Measurements from ENCODE around the gene MAPKAPK5. TPM values are rescaled to one million over a fixed set of nuclear protein-coding genes. Genes with fewer than 3 reads are reported as not detected.
A peak's percentile ranks its signal among the peaks of the same experiment; 100 is the strongest.

The MAPKAPK5 gene
- polyA plus RNA-seq (2013, experiment 1 of 2) = 48.4 TPM
- 38.0 TPM for polyA plus RNA-seq (2013, experiment 2 of 2)

GRCh38 chr12:111841750-111842555 lies at the start of gene MAPKAPK5:
Gene MAPKAPK5 (plus strand): TSS chr12:111842228. CDS start chr12:111842734, 506 bp downstream.
- peaks cover 10% of the 10 kb centered on the region for H3K4me1 ChIP-seq (ENCODE audit: control insufficient read depth, insufficient read depth, low read length, poor library complexity, severe bottlenecking)
- H3K4me3 ChIP-seq (ENCODE audit: extremely low read depth, insufficient read depth, low read length, poor library complexity, severe bottlenecking) = peak within 1 kb of the TSS; percentile 97
- peaks cover 47% of the 10 kb centered on the region for H3K36me3 ChIP-seq (ENCODE audit: control insufficient read depth, insufficient read depth, low read length)
- H3K9me3 ChIP-seq (ENCODE audit: control insufficient read depth, low read length) = no peaks in the 10 kb centered on the region
- WGBS, 2 experiments (ENCODE audit: insufficient coverage in 2 of 2) = 0% methylated on average over 71 to 81 of the region's 84 CpGs
- peak within 1 kb of the TSS; percentile 98 for H3K27ac ChIP-seq (ENCODE audit: low read depth, low read length, severe bottlenecking)

- Histone ChIP-seq H3K9me3 (ENCODE audit: control insufficient read depth, low read length) (no peaks in the 10 kb centered on the region), H3K4me1 (ENCODE audit: control insufficient read depth, insufficient read depth, low read length, poor library complexity, severe bottlenecking) (no peaks in the 10 kb centered on the region), H3K4me3 (ENCODE audit: extremely low read depth, insufficient read depth, low read length, poor library complexity, severe bottlenecking) (no peak overlapping the region), H3K36me3 (ENCODE audit: control insufficient read depth, insufficient read depth, low read length) (peaks cover 81% of the 10 kb centered on the region), H3K27ac (ENCODE audit: low read depth, low read length, severe bottlenecking) (no peak overlapping the region)
- WGBS, 2 experiments (ENCODE audit: insufficient coverage in 2 of 2) = no CpG with 5 or more reads among the region's 3 CpGs
These were observed 49.2 kb upstream of the MAPKAPK5 start for GRCh38 chr12:111792856-111793235.

- 96% methylated on average over 3 to 4 of the region's 4 CpGs for WGBS, 2 experiments (ENCODE audit: insufficient coverage in 2 of 2)
- H3K36me3 ChIP-seq (ENCODE audit: control insufficient read depth, insufficient read depth, low read length) = peaks cover 75% of the 10 kb centered on the region
- H3K4me1 ChIP-seq (ENCODE audit: control insufficient read depth, insufficient read depth, low read length, poor library complexity, severe bottlenecking) = no peaks in the 10 kb centered on the region
- H3K27ac ChIP-seq (ENCODE audit: low read depth, low read length, severe bottlenecking) = no peak overlapping the region
- no peaks in the 10 kb centered on the region for H3K9me3 ChIP-seq (ENCODE audit: control insufficient read depth, low read length)
- H3K4me3 ChIP-seq (ENCODE audit: extremely low read depth, insufficient read depth, low read length, poor library complexity, severe bottlenecking) = no peak overlapping the region
These were observed 43.8 kb upstream of the MAPKAPK5 start for GRCh38 chr12:111798182-111798581.

- Histone ChIP-seq H3K36me3 (ENCODE audit: control insufficient read depth, insufficient read depth, low read length) (peaks cover 76% of the 10 kb centered on the region), H3K4me3 (ENCODE audit: extremely low read depth, insufficient read depth, low read length, poor library complexity, severe bottlenecking) (no peak overlapping the region), H3K9me3 (ENCODE audit: control insufficient read depth, low read length) (no peaks in the 10 kb centered on the region), H3K27ac (ENCODE audit: low read depth, low read length, severe bottlenecking) (no peak overlapping the region), H3K4me1 (ENCODE audit: control insufficient read depth, insufficient read depth, low read length, poor library complexity, severe bottlenecking) (no peaks in the 10 kb centered on the region)
- WGBS, 2 experiments (ENCODE audit: insufficient coverage in 2 of 2) = 98% methylated on average over 8 of the region's 9 CpGs
These were observed 42.3 kb upstream of the MAPKAPK5 start for GRCh38 chr12:111799758-111800157.

- Histone ChIP-seq H3K4me3 (ENCODE audit: extremely low read depth, insufficient read depth, low read length, poor library complexity, severe bottlenecking) (no peak overlapping the region), H3K27ac (ENCODE audit: low read depth, low read length, severe bottlenecking) (no peak overlapping the region), H3K4me1 (ENCODE audit: control insufficient read depth, insufficient read depth, low read length, poor library complexity, severe bottlenecking) (no peaks in the 10 kb centered on the region), H3K9me3 (ENCODE audit: control insufficient read depth, low read length) (no peaks in the 10 kb centered on the region), H3K36me3 (ENCODE audit: control insufficient read depth, insufficient read depth, low read length) (peaks cover 77% of the 10 kb centered on the region)
- 91 to 100% methylated on average over 2 to 4 of the region's 6 CpGs for WGBS, 2 experiments (ENCODE audit: insufficient coverage in 2 of 2)
These were observed 38.9 kb upstream of the MAPKAPK5 start for GRCh38 chr12:111803038-111803626.

GRCh38 chr12:111803851-111804250 lies 38.2 kb upstream of the MAPKAPK5 start:
- H3K9me3 ChIP-seq (ENCODE audit: control insufficient read depth, low read length) = no peaks in the 10 kb centered on the region
- no peak overlapping the region for H3K27ac ChIP-seq (ENCODE audit: low read depth, low read length, severe bottlenecking)
- 100% methylated on average over 2 to 6 of the region's 8 CpGs for WGBS, 2 experiments (ENCODE audit: insufficient coverage in 2 of 2)
- H3K36me3 ChIP-seq (ENCODE audit: control insufficient read depth, insufficient read depth, low read length) = peaks cover 73% of the 10 kb centered on the region
- no peak overlapping the region for H3K4me3 ChIP-seq (ENCODE audit: extremely low read depth, insufficient read depth, low read length, poor library complexity, severe bottlenecking)
- H3K4me1 ChIP-seq (ENCODE audit: control insufficient read depth, insufficient read depth, low read length, poor library complexity, severe bottlenecking) = no peaks in the 10 kb centered on the region

- H3K4me1 ChIP-seq (ENCODE audit: control insufficient read depth, insufficient read depth, low read length, poor library complexity, severe bottlenecking) = no peaks in the 10 kb centered on the region
- no peak overlapping the region for H3K4me3 ChIP-seq (ENCODE audit: extremely low read depth, insufficient read depth, low read length, poor library complexity, severe bottlenecking)
- no peak overlapping the region for H3K27ac ChIP-seq (ENCODE audit: low read depth, low read length, severe bottlenecking)
- H3K9me3 ChIP-seq (ENCODE audit: control insufficient read depth, low read length) = no peaks in the 10 kb centered on the region
- WGBS, 2 experiments (ENCODE audit: insufficient coverage in 2 of 2) = 96 to 97% methylated on average over 3 of the region's 4 CpGs
- H3K36me3 ChIP-seq (ENCODE audit: control insufficient read depth, insufficient read depth, low read length) = peaks cover 73% of the 10 kb centered on the region
These were observed 35.7 kb upstream of the MAPKAPK5 start for GRCh38 chr12:111806304-111806703.

GRCh38 chr12:111807232-111807631 lies 34.8 kb upstream of the MAPKAPK5 start:
- H3K9me3 ChIP-seq (ENCODE audit: control insufficient read depth, low read length) = no peaks in the 10 kb centered on the region
- WGBS, 2 experiments (ENCODE audit: insufficient coverage in 2 of 2) = 94 to 99% methylated on average over 4 to 6 of the region's 7 CpGs
- H3K27ac ChIP-seq (ENCODE audit: low read depth, low read length, severe bottlenecking) = peak overlapping the region; percentile 10
- H3K4me3 ChIP-seq (ENCODE audit: extremely low read depth, insufficient read depth, low read length, poor library complexity, severe bottlenecking) = no peak overlapping the region
- peaks cover 65% of the 10 kb centered on the region for H3K36me3 ChIP-seq (ENCODE audit: control insufficient read depth, insufficient read depth, low read length)
- H3K4me1 ChIP-seq (ENCODE audit: control insufficient read depth, insufficient read depth, low read length, poor library complexity, severe bottlenecking) = no peaks in the 10 kb centered on the region

GRCh38 chr12:111812881-111813741 lies 28.9 kb upstream of the MAPKAPK5 start:
- Histone ChIP-seq H3K36me3 (ENCODE audit: control insufficient read depth, insufficient read depth, low read length) (peaks cover 25% of the 10 kb centered on the region), H3K27ac (ENCODE audit: low read depth, low read length, severe bottlenecking) (peak overlapping the region; percentile 36), H3K4me1 (ENCODE audit: control insufficient read depth, insufficient read depth, low read length, poor library complexity, severe bottlenecking) (no peaks in the 10 kb centered on the region), H3K4me3 (ENCODE audit: extremely low read depth, insufficient read depth, low read length, poor library complexity, severe bottlenecking) (no peak overlapping the region), H3K9me3 (ENCODE audit: control insufficient read depth, low read length) (no peaks in the 10 kb centered on the region)
- 33 to 41% methylated on average over 6 to 12 of the region's 13 CpGs for WGBS, 2 experiments (ENCODE audit: insufficient coverage in 2 of 2)

- Histone ChIP-seq H3K4me1 (ENCODE audit: control insufficient read depth, insufficient read depth, low read length, poor library complexity, severe bottlenecking) (no peaks in the 10 kb centered on the region), H3K4me3 (ENCODE audit: extremely low read depth, insufficient read depth, low read length, poor library complexity, severe bottlenecking) (no peak overlapping the region), H3K9me3 (ENCODE audit: control insufficient read depth, low read length) (no peaks in the 10 kb centered on the region), H3K27ac (ENCODE audit: low read depth, low read length, severe bottlenecking) (no peak overlapping the region), H3K36me3 (ENCODE audit: control insufficient read depth, insufficient read depth, low read length) (peaks cover 3% of the 10 kb centered on the region)
- 90 to 95% methylated on average over 5 to 6 of the region's 6 CpGs for WGBS, 2 experiments (ENCODE audit: insufficient coverage in 2 of 2)
These were observed 25.9 kb upstream of the MAPKAPK5 start for GRCh38 chr12:111816065-111816615.

Measured in mesodermal cell (in vitro differentiated cells).